Measurements from ENCODE around the gene INPP1. TPM values are rescaled to one million over a fixed set of nuclear protein-coding genes. Genes with fewer than 3 reads are reported as not detected.
A peak's percentile ranks its signal among the peaks of the same experiment; 100 is the strongest.

Gene INPP1
- total RNA-seq, 2 donors from 2014 or later = 18.6 to 25.9 TPM

GRCh38 chr2:190413421-190413820 lies 70.0 kb downstream of the INPP1 start:
- H3K4me1 ChIP-seq = peaks cover 0 to 46% of the 10 kb centered on the region in 2 donors
- no peaks in the 10 kb centered on the region for H3K36me3 ChIP-seq
- no peaks in the 10 kb centered on the region for H3K27me3 ChIP-seq
- DNase-seq (ENCODE audit: low spot score) = no peak
- no peaks in the 10 kb centered on the region for H3K9me3 ChIP-seq
- H3K4me3 ChIP-seq = no peak overlapping the region
- no peak for TF ChIP-seq CTCF (IDR thresholded peaks at IDR 0.05)
- H3K27ac ChIP-seq = peak overlapping the region in 1 of 2 donors; percentile 7

- Histone ChIP-seq H3K4me1 (peaks cover 0 to 45% of the 10 kb centered on the region in 2 donors), H3K27ac (no peak overlapping the region), H3K4me3 (no peak overlapping the region), H3K9me3 (no peaks in the 10 kb centered on the region), H3K36me3 (no peaks in the 10 kb centered on the region), H3K27me3 (no peaks in the 10 kb centered on the region)
- DNase-seq (ENCODE audit: low spot score) = no peak
- TF ChIP-seq CTCF (IDR thresholded peaks at IDR 0.05) = no peak
Measured at GRCh38 chr2:190415251-190415650, 71.9 kb downstream of the INPP1 start.

GRCh38 chr2:190415794-190416775 lies 72.7 kb downstream of the INPP1 start:
- Histone ChIP-seq H3K9me3 (no peaks in the 10 kb centered on the region), H3K4me1 (peaks cover 0 to 44% of the 10 kb centered on the region in 2 donors), H3K36me3 (no peaks in the 10 kb centered on the region), H3K27me3 (no peaks in the 10 kb centered on the region), H3K4me3 (no peak overlapping the region), H3K27ac (no peak overlapping the region)
- TF ChIP-seq CTCF (IDR thresholded peaks at IDR 0.05) = no peak
- no peak for DNase-seq (ENCODE audit: low spot score)

GRCh38 chr2:190417045-190417842 lies 73.9 kb downstream of the INPP1 start:
- H3K27ac ChIP-seq = no peak overlapping the region

GRCh38 chr2:190418727-190419126 lies 75.3 kb downstream of the INPP1 start:
- Histone ChIP-seq H3K36me3 (no peaks in the 10 kb centered on the region), H3K27me3 (no peaks in the 10 kb centered on the region), H3K9me3 (no peaks in the 10 kb centered on the region), H3K27ac (no peak overlapping the region), H3K4me3 (no peak overlapping the region), H3K4me1 (peaks cover 0 to 31% of the 10 kb centered on the region in 2 donors)
- no peak for DNase-seq (ENCODE audit: low spot score)
- no peak for TF ChIP-seq CTCF (IDR thresholded peaks at IDR 0.05)

More at GRCh38 chr2:190417045-190417842, 73.9 kb downstream of the INPP1 start:
- Histone ChIP-seq H3K4me1 (peaks cover 0 to 39% of the 10 kb centered on the region in 2 donors), H3K4me3 (no peak overlapping the region), H3K27me3 (no peaks in the 10 kb centered on the region), H3K9me3 (no peaks in the 10 kb centered on the region), H3K36me3 (no peaks in the 10 kb centered on the region)
- DNase-seq (ENCODE audit: low spot score) = no peak
- TF ChIP-seq CTCF (IDR thresholded peaks at IDR 0.05) = no peak

Measured in right atrium auricular region (tissue), 2 donors.